ENCODE data around the gene TAMM41. TPM values are rescaled to one million over a fixed set of nuclear protein-coding genes. Genes with fewer than 3 reads are reported as not detected.
"Not testable (repeated sequence)": the region's sequence is repeated elsewhere in the genome, so short reads cannot be mapped to it uniquely, and the experiment has no call there.

Gene TAMM41
- 7.6 and 17.2 TPM in 2 replicates for total RNA-seq (2014; rRNA removed; shearing (Covaris generic))

DNA sequence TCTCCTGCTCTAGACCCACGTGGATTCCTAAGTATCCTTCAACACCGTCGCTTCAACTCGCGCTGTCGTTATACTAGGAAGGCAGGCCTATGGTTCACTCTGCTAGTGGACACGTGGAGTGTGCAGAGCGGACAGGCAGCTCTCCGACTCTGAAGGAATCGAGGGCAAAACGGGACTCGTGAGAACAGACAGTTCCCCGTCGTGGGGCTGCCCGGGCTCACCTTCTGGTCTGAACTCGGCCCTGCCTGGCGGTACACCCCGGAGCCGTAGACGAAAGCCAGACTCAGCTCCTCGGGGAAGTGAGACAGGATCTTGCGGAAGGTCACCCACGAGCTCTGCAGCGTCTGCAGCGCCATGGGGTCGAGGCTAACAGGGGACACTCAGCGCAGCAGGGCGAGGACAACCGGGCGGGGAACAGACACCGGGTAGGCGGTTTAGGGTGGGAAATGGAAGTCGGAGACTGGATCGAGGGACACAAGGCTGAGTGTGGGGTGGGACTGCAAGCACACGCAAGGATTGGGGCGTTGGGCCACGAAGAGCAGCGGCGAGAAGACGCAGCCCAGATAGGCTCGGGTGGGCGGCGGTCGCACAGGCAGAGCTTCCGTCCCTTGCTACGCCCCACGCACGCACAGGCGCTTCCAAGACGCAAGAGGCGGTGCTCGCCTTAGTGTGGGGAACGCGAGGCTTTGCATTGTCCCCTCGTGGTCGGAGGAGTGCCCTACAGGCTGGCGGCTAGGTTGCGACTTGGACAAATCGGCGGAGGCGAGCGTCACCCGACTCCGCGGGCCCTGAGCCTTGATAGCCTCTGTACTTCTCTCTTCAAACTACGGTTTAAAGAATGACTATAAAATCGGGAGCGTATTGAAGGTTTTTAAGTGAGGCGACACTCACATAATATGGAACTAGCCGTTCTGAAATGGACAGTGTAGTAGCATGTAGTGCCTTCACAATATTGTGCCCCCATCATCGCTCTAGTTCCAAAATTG, at the start of gene TAMM41:
Gene TAMM41, minus strand, starts transcription at position 605 of the 986 bp plus-strand sequence. Its CDS starts 249 bp downstream, at position 356.
- peak; percentile 89 for DNase-seq (ENCODE audit: low spot score)

DNA sequence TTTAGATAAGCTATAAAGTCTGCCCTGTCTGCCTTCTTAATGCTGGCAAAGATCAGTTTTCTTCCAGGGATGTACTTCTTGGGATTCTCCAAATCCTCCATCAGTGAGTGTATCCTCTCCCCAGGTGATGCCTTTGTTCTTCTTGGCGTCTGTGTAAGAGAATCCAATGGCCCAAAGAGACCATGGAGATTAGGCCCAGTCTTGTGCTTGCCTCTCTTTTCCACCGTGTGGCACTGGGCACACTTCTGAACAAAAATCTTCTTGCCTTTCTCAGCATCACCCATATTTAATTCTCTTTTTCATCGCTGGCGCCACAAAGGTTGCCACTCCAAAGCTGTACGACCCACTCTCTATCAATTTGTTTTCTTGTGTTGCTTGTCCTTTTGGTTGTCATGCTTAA, 32.2 kb upstream of the TAMM41 start:
- no peak for DNase-seq (ENCODE audit: low spot score)

- DNase-seq (ENCODE audit: low spot score): not testable (repeated sequence)
These were observed 28.0 kb upstream of the TAMM41 start for GRCh38 chr3:11874707-11875106.

DNA sequence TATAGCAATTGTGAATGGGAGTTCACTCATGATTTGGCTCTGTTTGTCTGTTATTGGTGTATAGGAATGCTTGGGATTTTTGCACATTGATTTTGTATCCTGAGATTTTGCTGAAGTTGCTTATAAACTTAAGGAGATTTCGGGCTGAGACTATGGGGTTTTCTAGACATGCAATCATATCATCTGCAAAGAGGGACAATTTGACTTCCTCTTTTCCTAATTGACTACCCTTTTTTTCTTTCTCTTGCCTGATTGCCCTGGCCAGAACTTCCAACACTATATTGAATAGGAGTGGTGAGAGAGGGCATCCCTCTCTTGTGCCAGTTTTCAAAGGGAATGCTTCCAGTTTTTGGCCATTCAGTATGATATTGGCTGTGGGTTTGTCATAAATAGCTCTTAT, 17.1 kb upstream of the TAMM41 start:
- not testable (repeated sequence) for DNase-seq (ENCODE audit: low spot score)

- DNase-seq (ENCODE audit: low spot score): not testable (repeated sequence)
These were observed 15.9 kb upstream of the TAMM41 start for GRCh38 chr3:11862584-11862983.

DNA sequence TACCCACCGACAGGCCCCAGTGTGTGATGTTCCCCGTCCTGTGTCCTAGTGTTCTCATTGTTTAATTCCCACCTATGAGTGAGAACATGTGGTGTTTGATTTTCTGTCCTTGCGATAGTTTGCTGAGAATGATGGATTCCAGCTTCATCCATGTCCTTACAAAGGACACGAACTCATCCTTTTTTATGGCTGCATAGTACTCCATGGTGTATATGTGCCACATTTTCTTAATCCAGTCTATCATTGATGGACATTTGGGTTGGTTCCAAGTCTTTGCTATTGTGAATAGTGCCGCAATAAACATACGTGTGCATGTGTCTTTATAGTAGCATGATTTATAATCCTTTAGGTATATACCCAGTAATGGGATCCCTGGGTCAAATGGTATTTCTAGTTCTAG, 15.5 kb upstream of the TAMM41 start:
- DNase-seq (ENCODE audit: low spot score): not testable (repeated sequence)

DNA sequence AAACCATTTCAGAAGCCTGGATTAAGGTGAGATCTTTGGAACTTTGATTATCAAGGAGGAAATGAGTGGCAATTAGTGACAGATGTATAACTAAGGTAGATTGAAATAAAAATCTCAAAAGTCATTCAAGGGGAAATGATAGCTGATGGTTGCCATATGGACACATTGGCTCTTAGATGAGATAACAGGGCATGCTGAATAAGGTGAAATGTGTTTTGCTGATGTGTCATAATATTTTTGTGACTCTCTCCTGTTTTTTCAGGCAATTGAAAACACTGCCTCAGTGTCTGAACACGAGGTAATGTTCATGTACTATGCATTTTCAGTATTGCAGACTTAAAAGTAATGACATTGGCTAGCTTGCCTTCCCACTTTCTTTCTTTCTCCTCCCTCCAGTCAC, 13.5 kb upstream of the TAMM41 start:
- not testable (repeated sequence) for DNase-seq (ENCODE audit: low spot score)

- DNase-seq (ENCODE audit: low spot score): no peak
These were observed 6.8 kb upstream of the TAMM41 start for GRCh38 chr3:11853450-11853849.

- no peak for DNase-seq (ENCODE audit: low spot score)
These were observed 3.3 kb upstream of the TAMM41 start for GRCh38 chr3:11850003-11850402.

DNA sequence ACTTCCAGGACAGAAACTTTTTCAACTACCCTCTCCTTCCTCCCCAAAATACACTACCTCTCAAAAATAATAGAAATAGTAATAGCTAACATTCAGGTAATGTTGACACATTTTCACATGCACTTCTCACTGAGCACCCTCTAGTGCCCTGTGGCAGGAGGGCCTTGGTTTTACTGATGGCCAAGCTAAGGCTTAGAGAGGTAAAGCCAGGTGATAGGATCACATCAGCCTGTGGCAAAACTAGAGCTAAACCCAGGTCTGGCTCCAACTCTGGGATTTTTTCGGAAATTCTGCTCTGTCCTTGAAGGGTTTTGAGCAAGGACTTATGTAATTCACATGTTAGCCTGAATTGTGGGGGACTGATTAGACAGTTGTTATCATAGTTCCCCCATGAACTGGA, 922 bp upstream of the TAMM41 start:
- no peak for DNase-seq (ENCODE audit: low spot score)

DNA sequence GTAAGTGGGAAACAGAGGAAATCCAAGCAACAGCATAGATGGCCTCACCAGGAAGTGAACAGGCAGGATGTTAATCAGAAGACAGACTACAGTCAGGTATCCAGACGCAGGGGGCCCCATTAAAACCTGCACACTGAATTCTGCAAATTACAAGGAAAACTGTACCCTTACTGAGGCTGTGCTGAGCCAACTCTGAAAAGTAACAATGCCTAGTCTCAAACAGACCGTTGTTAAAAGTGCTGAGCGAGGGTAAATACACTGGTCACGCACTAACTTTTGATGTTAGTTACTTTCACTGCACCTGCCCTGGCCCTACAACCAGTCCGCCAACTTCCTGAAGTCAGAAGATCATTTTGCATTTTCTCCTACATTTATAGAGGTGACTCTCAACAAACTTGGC, 1.0 kb downstream of the TAMM41 start:
- DNase-seq (ENCODE audit: low spot score): no peak

- DNase-seq (ENCODE audit: low spot score): no peak
These were observed 1.8 kb downstream of the TAMM41 start for GRCh38 chr3:11844891-11845290.

- DNase-seq (ENCODE audit: low spot score): no peak
These were observed 11.6 kb downstream of the TAMM41 start for GRCh38 chr3:11835028-11835639.

- DNase-seq (ENCODE audit: low spot score): no peak
These were observed 13.4 kb downstream of the TAMM41 start for GRCh38 chr3:11832981-11833905.

DNA sequence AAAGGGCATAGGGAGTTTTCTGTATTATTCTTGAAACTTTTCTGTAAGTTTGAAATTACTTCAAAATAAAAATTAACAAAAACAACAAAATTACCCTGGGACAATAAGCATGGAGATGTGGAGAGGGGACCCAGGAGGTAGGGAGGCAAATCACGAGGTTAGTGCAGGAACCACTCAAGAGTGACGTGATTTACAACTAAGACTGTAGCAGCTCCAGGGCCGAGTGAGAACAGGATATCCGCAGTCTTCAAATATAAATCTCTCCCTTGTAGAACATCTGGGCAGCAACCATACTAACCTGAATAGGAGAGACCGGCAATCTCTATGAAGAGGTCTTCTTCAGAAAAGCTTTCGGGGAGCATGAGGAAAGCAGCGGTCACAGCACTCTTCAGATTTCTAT, 17.3 kb downstream of the TAMM41 start:
- no peak for DNase-seq (ENCODE audit: low spot score)

GRCh38 chr3:11826628-11827265, 19.9 kb downstream of the TAMM41 start:
- DNase-seq (ENCODE audit: low spot score): no peak

DNA sequence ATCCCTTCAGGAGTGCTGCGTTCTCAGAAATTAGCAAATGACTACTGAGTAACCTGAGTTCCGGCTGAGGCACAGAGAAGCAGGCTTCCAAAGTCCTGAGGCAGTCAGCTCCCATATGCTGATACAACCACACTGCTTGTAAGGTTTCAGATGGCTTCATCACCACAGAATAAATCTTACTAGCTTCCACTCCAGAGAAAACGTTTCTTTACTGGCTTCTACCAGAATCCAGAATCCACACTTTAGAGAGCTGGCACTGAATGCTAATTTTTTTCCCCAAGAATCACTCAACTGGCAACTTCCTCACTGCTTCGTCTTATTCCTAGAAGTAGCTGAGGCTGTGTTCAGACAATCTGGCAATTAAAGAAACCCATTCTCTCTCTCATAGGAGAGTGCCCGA, 21.4 kb downstream of the TAMM41 start:
- DNase-seq (ENCODE audit: low spot score): no peak

DNA sequence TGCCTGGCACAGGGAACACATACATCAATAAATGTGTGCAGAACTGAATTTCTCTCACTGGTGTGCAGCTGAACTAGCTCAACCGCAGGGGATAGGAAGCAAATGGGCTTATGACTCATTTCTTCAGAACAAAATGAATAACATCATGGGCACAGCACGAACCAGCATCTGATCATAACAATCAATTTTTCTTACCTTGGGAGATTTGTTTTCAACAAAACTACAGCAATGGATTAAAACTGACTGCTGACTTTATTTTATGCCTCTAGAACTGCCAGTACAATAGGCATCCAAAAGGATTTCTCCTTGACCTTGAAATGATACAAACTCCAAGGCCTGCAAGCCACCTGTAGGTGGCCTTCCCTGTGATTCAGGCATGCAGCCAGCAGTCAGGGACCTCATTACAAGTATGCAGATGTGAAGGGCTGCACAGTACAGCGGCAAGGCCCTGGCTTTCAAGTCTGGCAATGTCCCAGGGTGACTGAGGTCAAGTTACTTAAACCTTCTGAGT, 26.1 kb downstream of the TAMM41 start:
- no peak for DNase-seq (ENCODE audit: low spot score)

GRCh38 chr3:11819146-11819689, 27.5 kb downstream of the TAMM41 start:
- no peak for DNase-seq (ENCODE audit: low spot score)

DNA sequence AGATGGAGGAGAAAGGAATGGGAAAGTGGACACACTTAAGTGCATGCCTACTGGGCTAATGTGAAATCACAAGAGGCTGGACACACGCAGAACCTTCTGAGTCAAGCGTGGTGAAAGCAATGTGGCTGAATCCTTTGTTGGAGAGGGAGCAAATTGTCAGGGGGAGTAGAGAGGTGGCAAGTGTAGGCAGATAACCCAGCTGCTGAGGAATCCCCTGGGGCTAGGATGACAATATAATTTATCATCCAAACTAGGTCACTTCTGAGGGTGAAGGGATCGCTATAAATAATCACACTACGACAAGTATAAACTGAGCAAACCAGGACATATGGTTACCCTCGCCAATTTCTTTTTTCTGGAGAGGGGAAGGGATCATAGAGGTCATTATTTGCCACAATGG, 28.7 kb downstream of the TAMM41 start:
- DNase-seq (ENCODE audit: low spot score): no peak

GRCh38 chr3:11815111-11815510, 31.6 kb downstream of the TAMM41 start:
- no peak for DNase-seq (ENCODE audit: low spot score)

Data from H4 (cell line).